Hepatocyte (in vitro differentiated cells): Measurements from ENCODE around the gene MAMDC2. TPM values are rescaled to one million over a fixed set of nuclear protein-coding genes. Genes with fewer than 3 reads are reported as not detected.
"Not testable (repeated sequence)": the region's sequence is repeated elsewhere in the genome, so short reads cannot be mapped to it uniquely, and the experiment has no call there.

Experiments
- DNase-seq: peaks from one replicate; pipeline ENCODE4 v3.0.0-alpha.2; 2016; ENCODE audit warnings: low spot score
- H2AFZ ChIP-seq: fragments of 200-600 bp; sonication (generic); 2 replicates; pipeline ENCODE4 v1.6.0; 2016; ENCODE audit warnings: antibody characterized with exemption, mild to moderate bottlenecking
- H3K27ac ChIP-seq: fragments of 200-600 bp; sonication (generic); 2 replicates; pipeline ENCODE4 v1.5.1; 2016; ENCODE audit warnings: mild to moderate bottlenecking
- H3K27me3 ChIP-seq: fragments of 200-600 bp; sonication (generic); 2 replicates; pipeline ENCODE4 v1.6.1; 2016
- H3K36me3 ChIP-seq: fragments of 200-600 bp; sonication (generic); replicated peaks from 2 replicates; pipeline ENCODE4 v1.5.1; 2016; ENCODE audit warnings: low read depth; ENCODE audit not compliant: insufficient read depth
- H3K4me1 ChIP-seq: fragments of 200-600 bp; sonication (generic); 2 replicates; pipeline ENCODE4 v1.5.1; 2016; ENCODE audit warnings: mild to moderate bottlenecking, moderate library complexity; ENCODE audit not compliant: insufficient read depth
- H3K4me2 ChIP-seq: fragments of 200-600 bp; sonication (generic); 2 replicates; pipeline ENCODE4 v1.6.0; 2016
- H3K4me3 ChIP-seq: fragments of 200-600 bp; sonication (generic); 2 replicates; pipeline ENCODE4 v1.5.1; 2016; ENCODE audit warnings: mild to moderate bottlenecking
- H3K79me2 ChIP-seq: fragments of 200-600 bp; sonication (generic); 2 replicates; pipeline ENCODE4 v1.6.0; 2017; ENCODE audit warnings: mild to moderate bottlenecking
- H3K9me2 ChIP-seq: fragments of 200-600 bp; sonication (generic); replicated peaks from 2 replicates; pipeline ENCODE4 v1.6.0; 2017; ENCODE audit warnings: mild to moderate bottlenecking; ENCODE audit not compliant: insufficient read depth
- H3K9me3 ChIP-seq: fragments of 200-600 bp; sonication (generic); 2 replicates; pipeline ENCODE4 v1.5.1; 2016; ENCODE audit warnings: low read depth, mild to moderate bottlenecking
- H4K20me1 ChIP-seq: fragments of 200-600 bp; sonication (generic); 2 replicates; pipeline ENCODE4 v1.6.0; 2016; ENCODE audit warnings: mild to moderate bottlenecking; ENCODE audit not compliant: insufficient read depth, poor library complexity, severe bottlenecking
- EZH2 ChIP-seq: fragments of 200-600 bp; sonication (generic); IDR thresholded peaks from 2 replicates; pipeline ENCODE4 v1.6.1; 2016; ENCODE audit warnings: antibody characterized with exemption, mild to moderate bottlenecking, borderline replicate concordance
- EZH2phosphoT487 ChIP-seq: fragments of 200-600 bp; sonication (generic); IDR thresholded peaks from one replicate; pipeline ENCODE4 v1.6.1; 2018; ENCODE audit warnings: antibody characterized with exemption, mild to moderate bottlenecking, low read depth, moderate library complexity; ENCODE audit not compliant: unreplicated experiment, severe bottlenecking
- WGBS: methylation state at CpG from one replicate; pipeline ENCODE4 v1.1.6; 2016; ENCODE audit warnings: low lambda C conversion rate; ENCODE audit errors: missing lambda C conversion rate; 5-methylcytosine and 5-hydroxymethylcytosine counted together
- polyA plus RNA-seq: library from polyadenylated mRNA; unstranded; fragments of >200 nt; fragmentation: Nextera tagmentation; extraction: Ambion mirVana; gene quantifications from 2 replicates; pipeline ENCODE4 v1.2.1, GENCODE V29; 2016
- total RNA-seq: library from RNA; depleted of rRNA; stranded (reverse); fragments of >200 nt; gene quantifications from 2 replicates; pipeline ENCODE4 v1.2.3, GENCODE V29; 2014
- TF ChIP-seq, protein P1 (sequence below): fragments of 200-600 bp; sonication (generic); IDR thresholded peaks from 2 replicates; pipeline ENCODE4 v1.5.1; 2016; ENCODE audit warnings: antibody characterized with exemption, mild to moderate bottlenecking; ENCODE audit not compliant: poor library complexity

The MAMDC2 gene
- total and polyA plus RNA-seq, 2 experiments from 2014 or later: 0.65 to 1.9 TPM

DNA sequence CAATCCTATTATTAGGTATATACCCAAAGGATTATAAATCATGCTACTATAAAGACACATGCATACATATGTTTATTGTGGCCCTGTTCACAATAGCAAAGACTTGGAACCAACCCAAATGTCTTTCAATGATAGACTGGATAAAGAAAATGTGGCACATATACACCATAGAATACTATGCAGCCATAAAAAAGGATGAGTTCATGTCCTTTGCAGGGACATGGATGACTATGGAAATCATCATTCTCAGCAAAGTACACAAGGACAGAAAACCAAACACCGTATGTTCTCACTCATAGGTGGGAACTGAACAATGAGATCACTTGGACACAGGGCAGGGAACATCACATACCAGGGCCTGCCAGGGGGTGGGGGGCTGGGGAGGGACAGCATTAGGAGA lies 202.3 kb downstream of the MAMDC2 start:
- H3K27me3 ChIP-seq, H3K36me3 ChIP-seq, H4K20me1 ChIP-seq, H3K9me2 ChIP-seq, DNase-seq, H2AFZ ChIP-seq, H3K27ac ChIP-seq, H3K9me3 ChIP-seq, H3K4me1 ChIP-seq, H3K4me2 ChIP-seq, H3K4me3 ChIP-seq: not testable (repeated sequence)
- WGBS: 93% methylated on average over 1 of the region's 1 CpG
- peaks cover 13% of the 10 kb centered on the region for H3K79me2 ChIP-seq

DNA sequence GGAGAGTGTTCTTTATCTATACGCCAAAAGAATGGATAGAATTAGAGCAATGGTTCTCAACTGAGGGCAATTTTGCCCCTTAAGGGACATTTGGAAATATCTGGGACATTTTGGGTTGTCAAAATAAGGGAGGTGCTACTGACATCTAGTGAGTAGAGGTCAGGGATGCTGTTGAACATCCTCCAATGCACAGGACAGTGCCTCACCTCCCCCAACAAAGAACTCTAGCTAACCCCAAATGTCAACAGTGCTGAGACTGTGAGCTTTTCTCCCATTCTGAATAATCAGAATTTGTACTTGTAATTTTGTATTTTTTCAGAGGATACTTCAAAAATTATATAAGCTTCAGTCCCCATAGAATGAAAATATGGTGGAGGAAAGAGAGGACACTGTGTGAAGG lies 206.6 kb downstream of the MAMDC2 start:
- H3K9me2 ChIP-seq: no peaks in the 10 kb centered on the region
- TF ChIP-seq, protein P1, sequence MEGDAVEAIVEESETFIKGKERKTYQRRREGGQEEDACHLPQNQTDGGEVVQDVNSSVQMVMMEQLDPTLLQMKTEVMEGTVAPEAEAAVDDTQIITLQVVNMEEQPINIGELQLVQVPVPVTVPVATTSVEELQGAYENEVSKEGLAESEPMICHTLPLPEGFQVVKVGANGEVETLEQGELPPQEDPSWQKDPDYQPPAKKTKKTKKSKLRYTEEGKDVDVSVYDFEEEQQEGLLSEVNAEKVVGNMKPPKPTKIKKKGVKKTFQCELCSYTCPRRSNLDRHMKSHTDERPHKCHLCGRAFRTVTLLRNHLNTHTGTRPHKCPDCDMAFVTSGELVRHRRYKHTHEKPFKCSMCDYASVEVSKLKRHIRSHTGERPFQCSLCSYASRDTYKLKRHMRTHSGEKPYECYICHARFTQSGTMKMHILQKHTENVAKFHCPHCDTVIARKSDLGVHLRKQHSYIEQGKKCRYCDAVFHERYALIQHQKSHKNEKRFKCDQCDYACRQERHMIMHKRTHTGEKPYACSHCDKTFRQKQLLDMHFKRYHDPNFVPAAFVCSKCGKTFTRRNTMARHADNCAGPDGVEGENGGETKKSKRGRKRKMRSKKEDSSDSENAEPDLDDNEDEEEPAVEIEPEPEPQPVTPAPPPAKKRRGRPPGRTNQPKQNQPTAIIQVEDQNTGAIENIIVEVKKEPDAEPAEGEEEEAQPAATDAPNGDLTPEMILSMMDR: no peak
- TF ChIP-seq EZH2phosphoT487 (no peak), EZH2 (no peak)
- WGBS: 91% methylated on average over 1 of the region's 1 CpG

DNA sequence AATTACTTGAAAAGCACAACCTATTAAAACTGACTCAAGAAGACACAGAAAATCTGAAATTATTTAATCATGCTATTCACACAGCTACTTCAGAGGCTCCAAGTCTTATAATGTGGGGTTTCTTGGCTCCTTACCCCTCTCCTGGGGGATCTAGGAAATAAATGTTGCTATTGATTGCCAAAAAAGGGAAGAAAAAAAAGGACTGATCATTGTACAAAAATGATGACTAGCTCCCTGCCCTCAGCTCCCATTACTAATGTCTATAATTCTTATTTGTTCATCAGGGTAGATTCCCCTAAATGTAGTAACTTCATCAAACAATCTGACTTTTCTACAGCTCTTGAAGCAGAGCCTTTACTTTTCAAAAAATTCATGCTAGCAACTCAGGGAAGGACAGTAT lies 211.8 kb downstream of the MAMDC2 start:
- Histone ChIP-seq H3K4me2 (peak overlapping the region; percentile 80), H3K4me3 (peak overlapping the region; percentile 4), H2AFZ (peak overlapping the region; percentile 45), H3K27me3 (no peaks in the 10 kb centered on the region), H3K36me3 (no peaks in the 10 kb centered on the region), H3K9me2 (no peaks in the 10 kb centered on the region), H3K4me1 (peaks cover 31% of the 10 kb centered on the region), H4K20me1 (peaks cover 4% of the 10 kb centered on the region), H3K27ac (peak overlapping the region; percentile 96), H3K79me2 (peaks cover 33% of the 10 kb centered on the region), H3K9me3 (no peaks in the 10 kb centered on the region)
- DNase-seq: no peak
- TF ChIP-seq EZH2phosphoT487 (no peak), EZH2 (no peak)
- TF ChIP-seq, protein P1: no peak

More for the DNA sequence above, 206.6 kb downstream of the MAMDC2 start:
- Histone ChIP-seq H2AFZ (no peak overlapping the region), H3K4me2 (no peak overlapping the region), H3K4me1 (peaks cover under 1% of the 10 kb centered on the region), H3K36me3 (no peaks in the 10 kb centered on the region), H4K20me1 (no peaks in the 10 kb centered on the region), H3K79me2 (peaks cover 9% of the 10 kb centered on the region), H3K27ac (no peak overlapping the region), H3K27me3 (no peaks in the 10 kb centered on the region), H3K4me3 (no peak overlapping the region), H3K9me3 (no peaks in the 10 kb centered on the region)
- no peak for DNase-seq

DNA sequence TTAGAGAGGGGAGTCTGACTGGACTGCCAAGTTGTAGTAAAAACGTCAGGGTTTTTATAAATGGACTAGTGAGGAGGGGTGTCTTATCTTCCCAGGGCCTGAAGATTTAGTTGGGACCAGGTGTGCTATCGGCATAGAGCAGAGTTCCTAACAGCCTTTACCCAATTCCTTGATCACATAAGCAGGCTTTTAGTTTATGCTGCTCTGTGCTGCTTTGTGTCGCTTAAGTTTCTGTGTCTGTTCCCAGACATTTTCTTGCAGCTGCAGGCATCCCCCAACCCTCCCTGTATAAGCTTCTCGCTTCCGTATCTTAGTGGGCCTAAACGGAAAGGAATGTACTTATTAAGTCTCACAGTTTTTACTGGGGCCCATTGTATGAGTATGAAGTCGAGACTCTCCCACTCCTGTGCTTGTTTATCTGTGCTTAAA lies 212.5 kb downstream of the MAMDC2 start:
- Histone ChIP-seq H2AFZ (peak overlapping the region; percentile 45), H3K4me3 (peak overlapping the region; percentile 4), H3K4me2 (peak overlapping the region; percentile 80), H3K36me3 (no peaks in the 10 kb centered on the region), H3K79me2 (peaks cover 40% of the 10 kb centered on the region), H4K20me1 (peaks cover 10% of the 10 kb centered on the region), H3K9me2 (no peaks in the 10 kb centered on the region), H3K4me1 (peaks cover 34% of the 10 kb centered on the region), H3K27ac (peak overlapping the region; percentile 96), H3K9me3 (no peaks in the 10 kb centered on the region), H3K27me3 (no peaks in the 10 kb centered on the region)
- no peak for TF ChIP-seq EZH2
- peak; percentile 74 for DNase-seq
- WGBS: 7% methylated on average over 7 of the region's 7 CpGs
